ENCODE data around the gene TYW3. TPM values are rescaled to one million over a fixed set of nuclear protein-coding genes. Genes with fewer than 3 reads are reported as not detected.

TYW3 gene
- 16.9 and 19.4 TPM in 2 replicates for total RNA-seq

GRCh38 chr1:74732960-74733603 lies at the start of gene TYW3, which contains the start of gene CRYZ:
TYW3 (plus strand) TSS chr1:74733152; CDS start chr1:74733245, 93 bp downstream.
CRYZ (minus strand) TSS chr1:74733050; CDS start chr1:74724821, 8,229 bp downstream.

Other genes starting within 250 kb of the TYW3 start
- gene LRRC53, start 220.5 kb upstream of the TYW3 start, total RNA-seq, result not detected in 2 replicates
- under 0.01 TPM in 2 replicates for gene ERICH3, start 59.4 kb upstream of the TYW3 start, total RNA-seq
- 20.6 and 69.5 TPM in 2 replicates for gene CRYZ, start 102 bp upstream of the TYW3 start, total RNA-seq